CD4-positive, alpha-beta T cell treated with Interleukin-15 for 1 hour (primary cell): ENCODE data around the gene C4orf36.

Source experiments
- DNase-seq: peaks from one replicate; pipeline ENCODE4 v3.0.0-alpha.2; 2020

C4orf36 gene

GRCh38 chr4:86855572-86855971 is 36.6 kb downstream of the C4orf36 start:
- no peak for DNase-seq

- DNase-seq, result no peak
These were observed 39.0 kb downstream of the C4orf36 start for GRCh38 chr4:86853209-86853608.

- no peak for DNase-seq
These were observed 43.2 kb downstream of the C4orf36 start, which contains the start of gene SLC10A6 for GRCh38 chr4:86848732-86849619. TSS of gene SLC10A6 (minus strand) at chr4:86849384. CDS start at chr4:86849115, 269 bp downstream.

- DNase-seq, result no peak
These were observed 44.1 kb downstream of the C4orf36 start for GRCh38 chr4:86848136-86848535.

- no peak for DNase-seq
These were observed 44.7 kb downstream of the C4orf36 start for GRCh38 chr4:86847571-86847970.

- DNase-seq, result no peak
These were observed 45.3 kb downstream of the C4orf36 start for GRCh38 chr4:86846921-86847320.

- DNase-seq, result no peak
These were observed 46.6 kb downstream of the C4orf36 start for GRCh38 chr4:86845593-86845992.

GRCh38 chr4:86841309-86841708 is 50.9 kb downstream of the C4orf36 start:
- no peak for DNase-seq

GRCh38 chr4:86840858-86841257 is 51.4 kb downstream of the C4orf36 start:
- no peak for DNase-seq

- DNase-seq, result no peak
These were observed 54.3 kb downstream of the C4orf36 start for GRCh38 chr4:86837691-86838503.

- DNase-seq, result no peak
These were observed 56.5 kb downstream of the C4orf36 start for GRCh38 chr4:86835677-86836076.

- no peak for DNase-seq
These were observed 57.3 kb downstream of the C4orf36 start for GRCh38 chr4:86834901-86835300.

GRCh38 chr4:86833615-86834014 is 58.6 kb downstream of the C4orf36 start:
- DNase-seq, result no peak

- DNase-seq, result no peak
These were observed 60.7 kb downstream of the C4orf36 start for GRCh38 chr4:86831262-86832130.
